IMR-90 (cell line): Measurements from ENCODE around the gene BRSK1. TPM values are rescaled to one million over a fixed set of nuclear protein-coding genes. Genes with fewer than 3 reads are reported as not detected.

ENCODE experiments used
- ATAC-seq: fragments of 200-7000 bp; cut with Tn5 transposase; 2 replicates; pipeline ENCODE4 v1.9.1; 2020; ENCODE audit warnings: low read depth, mild to moderate bottlenecking, moderate library complexity
- BruUV-seq: library from RNA; stranded (reverse); fragments of 400-500 nt; replicated peaks from 2 replicates; lab custom pipeline; 2021; lab: Mats Ljungman, UMichigan
- CTCF ChIA-PET: fragments of 300-600 bp; formaldehyde crosslinking; extraction: SDS; loops from one replicate; lab custom pipeline; 2021; ENCODE audit warnings: antibody characterized with exemption; lab: Yijun Ruan, JAX
- POLR2A ChIA-PET: fragments of 300-600 bp; sonication (Branson Sonifier 250); formaldehyde crosslinking; loops from one replicate; lab custom pipeline; 2022; ENCODE audit warnings: antibody characterized with exemption; ENCODE audit not compliant: unreplicated experiment; lab: Charles Lee
- DNase-seq: peaks from one replicate; pipeline ENCODE4 v3.0.0; 2013
- H2AFZ ChIP-seq: replicated peaks from 2 replicates; pipeline ENCODE3; 2013; ENCODE audit warnings: low read length, mild to moderate bottlenecking; ENCODE audit not compliant: poor library complexity
- H2AK5ac ChIP-seq: 2 replicates; pipeline ENCODE4 v1.6.1; 2013; ENCODE audit warnings: low read depth, low read length, inconsistent platforms
- H2AK9ac ChIP-seq: replicated peaks from 2 replicates; pipeline ENCODE3; 2013; ENCODE audit warnings: mild to moderate bottlenecking, low read depth, low read length, moderate library complexity; ENCODE audit not compliant: poor library complexity
- H2BK120ac ChIP-seq: 2 replicates; pipeline ENCODE4 v1.6.1; 2013; ENCODE audit warnings: low read depth, low read length, inconsistent platforms
- H2BK15ac ChIP-seq: 3 replicates; pipeline ENCODE4 v1.6.1; 2013; ENCODE audit warnings: low read depth, low read length, inconsistent platforms
- H2BK20ac ChIP-seq: 2 replicates; pipeline ENCODE4 v1.6.1; 2013; ENCODE audit warnings: low read depth, mild to moderate bottlenecking, inconsistent platforms, low read length, moderate library complexity
- H2BK5ac ChIP-seq: 2 replicates; pipeline ENCODE4 v1.6.1; 2013; ENCODE audit warnings: mild to moderate bottlenecking, low read depth, low read length, inconsistent platforms; ENCODE audit not compliant: poor library complexity, severe bottlenecking
- H3K14ac ChIP-seq: replicated peaks from 2 replicates; pipeline ENCODE4 v1.6.1; 2013; ENCODE audit warnings: low read depth, low read length, inconsistent platforms
- H3K18ac ChIP-seq: 2 replicates; pipeline ENCODE4 v1.6.1; 2013; ENCODE audit warnings: low read depth, low read length, control low read depth
- H3K23ac ChIP-seq: 2 replicates; pipeline ENCODE4 v1.6.1; 2013; ENCODE audit warnings: low read depth, low read length, inconsistent platforms
- H3K27ac ChIP-seq: 2 replicates; pipeline ENCODE4 v1.5.1; 2013; ENCODE audit warnings: mild to moderate bottlenecking, control low read depth, low read length; ENCODE audit not compliant: insufficient read depth
- H3K27me3 ChIP-seq: 2 replicates; pipeline ENCODE4 v1.6.1; 2013; ENCODE audit warnings: low read length; ENCODE audit not compliant: control insufficient read depth, insufficient read depth
- H3K36me3 ChIP-seq: 2 replicates; pipeline ENCODE4 v1.6.1; 2013; ENCODE audit warnings: low read length, mixed read lengths; ENCODE audit not compliant: control insufficient read depth, insufficient read depth
- H3K4ac ChIP-seq: 2 replicates; pipeline ENCODE4 v1.6.1; 2013; ENCODE audit warnings: low read depth, low read length, inconsistent platforms
- H3K4me1 ChIP-seq: 2 replicates; pipeline ENCODE4 v1.6.1; 2013; ENCODE audit warnings: low read length, mixed read lengths; ENCODE audit not compliant: control insufficient read depth, insufficient read depth
- H3K4me2 ChIP-seq: 2 replicates; pipeline ENCODE4 v1.6.1; 2013; ENCODE audit warnings: low read depth, mild to moderate bottlenecking, control low read depth, low read length, moderate library complexity
- H3K4me3 ChIP-seq: 2 replicates; pipeline ENCODE4 v1.5.1; 2013; ENCODE audit warnings: low read depth, mild to moderate bottlenecking, control low read depth, low read length, moderate library complexity; ENCODE audit not compliant: insufficient read depth
- H3K56ac ChIP-seq: 2 replicates; pipeline ENCODE4 v1.6.1; 2013; ENCODE audit warnings: low read length, inconsistent platforms; ENCODE audit not compliant: insufficient read depth; ENCODE audit errors: extremely low read depth
- H3K79me1 ChIP-seq, 2 experiments: 2 replicates each; pipeline ENCODE4 v1.6.1; 2013; ENCODE audit warnings: low read length in 2 of 2, inconsistent platforms in 1 of 2, low read depth in 1 of 2
- H3K9ac ChIP-seq: 2 replicates; pipeline ENCODE4 v1.6.1; 2013; ENCODE audit warnings: low read depth, low read length, control low read depth
- H3K9me1 ChIP-seq: 2 replicates; pipeline ENCODE4 v1.6.1; 2013; ENCODE audit warnings: low read length, inconsistent platforms; ENCODE audit not compliant: insufficient read depth
- H3K9me3 ChIP-seq: 2 replicates; pipeline ENCODE4 v1.6.1; 2013; ENCODE audit warnings: low read length; ENCODE audit not compliant: control insufficient read depth, insufficient read depth
- H4K20me1 ChIP-seq: 2 replicates; pipeline ENCODE4 v1.6.1; 2013; ENCODE audit warnings: low read length, inconsistent platforms; ENCODE audit not compliant: insufficient read depth
- H4K5ac ChIP-seq: 2 replicates; pipeline ENCODE4 v1.6.1; 2013; ENCODE audit warnings: mild to moderate bottlenecking, low read depth, low read length, control low read depth
- H4K8ac ChIP-seq, 2 experiments: 2 replicates each; pipeline ENCODE4 v1.6.1; 2013; ENCODE audit warnings: low read depth in 2 of 2, low read length in 2 of 2, control low read depth in 1 of 2, inconsistent platforms in 1 of 2
- H4K91ac ChIP-seq: 2 replicates; pipeline ENCODE4 v1.6.1; 2013; ENCODE audit warnings: low read depth, low read length, inconsistent platforms; ENCODE audit not compliant: insufficient read depth
- BHLHE40 ChIP-seq: fragments of 150-350 bp; IDR thresholded peaks from 2 replicates; pipeline ENCODE4 v1.6.1; 2016; ENCODE audit warnings: mild to moderate bottlenecking, low read depth, low read length
- CEBPB ChIP-seq: IDR thresholded peaks from 2 replicates; pipeline ENCODE4 v1.6.1; 2012; ENCODE audit warnings: low read depth, low read length, improper control_type of control experiment
- CHD1 ChIP-seq: IDR thresholded peaks from 2 replicates; pipeline ENCODE4 v1.6.1; 2012; ENCODE audit warnings: low read depth, low read length, improper control_type of control experiment
- CTCF ChIP-seq: conservative IDR thresholded peaks from 2 replicates; pipeline ENCODE4 v1.5.1; 2012; ENCODE audit warnings: mild to moderate bottlenecking, low read depth, low read length, improper control_type of control experiment
- ELK1 ChIP-seq: fragments of 150-350 bp; IDR thresholded peaks from 2 replicates; pipeline ENCODE4 v1.6.1; 2016; ENCODE audit warnings: low read depth, mild to moderate bottlenecking, low read length, moderate library complexity, borderline replicate concordance
- FOS ChIP-seq: fragments of 150-350 bp; IDR thresholded peaks from 2 replicates; pipeline ENCODE4 v1.6.1; 2016; ENCODE audit warnings: low read depth, low read length
- MAFK ChIP-seq: IDR thresholded peaks from 2 replicates; pipeline ENCODE4 v1.6.1; 2012; ENCODE audit warnings: low read depth, low read length, improper control_type of control experiment
- MAZ ChIP-seq: IDR thresholded peaks from 2 replicates; pipeline ENCODE4 v1.6.1; 2012; ENCODE audit warnings: low read depth, mild to moderate bottlenecking, low read length, improper control_type of control experiment, moderate library complexity, borderline replicate concordance
- MXI1 ChIP-seq: IDR thresholded peaks from 2 replicates; pipeline ENCODE4 v1.6.1; 2012; ENCODE audit warnings: low read depth, mild to moderate bottlenecking, low read length, moderate library complexity, borderline replicate concordance
- NFE2L2 ChIP-seq: fragments of 150-350 bp; IDR thresholded peaks from 2 replicates; pipeline ENCODE4 v1.6.1; 2016; ENCODE audit warnings: low read depth, mild to moderate bottlenecking, low read length
- POLR2A ChIP-seq: IDR thresholded peaks from 2 replicates; pipeline ENCODE4 v1.6.1; 2012; ENCODE audit warnings: mild to moderate bottlenecking, low read depth, low read length
- RAD21 ChIP-seq: IDR thresholded peaks from 2 replicates; pipeline ENCODE4 v1.6.1; 2012; ENCODE audit warnings: low read length, improper control_type of control experiment
- RCOR1 ChIP-seq: IDR thresholded peaks from 2 replicates; pipeline ENCODE4 v1.6.1; 2012; ENCODE audit warnings: mild to moderate bottlenecking, low read length, improper control_type of control experiment; ENCODE audit not compliant: insufficient replicate concordance
- RFX5 ChIP-seq: IDR thresholded peaks from 2 replicates; pipeline ENCODE4 v1.8.0; 2012; ENCODE audit warnings: low read depth, mild to moderate bottlenecking, low read length, moderate library complexity
- SMC3 ChIP-seq: fragments of 150-350 bp; IDR thresholded peaks from 2 replicates; pipeline ENCODE4 v1.6.1; 2016; ENCODE audit warnings: low read depth, mild to moderate bottlenecking, antibody characterized with exemption, low read length, moderate library complexity
- USF2 ChIP-seq: fragments of 150-350 bp; IDR thresholded peaks from 2 replicates; pipeline ENCODE4 v1.6.1; 2017; ENCODE audit warnings: mild to moderate bottlenecking, antibody characterized with exemption, low read length, low read depth
- WGBS, 2 experiments: methylation state at CpG; one replicate each; pipeline versions ENCODE4 v1.1.5 to v1.1.7; 2013; ENCODE audit warnings: missing lambda C conversion rate in 2 of 2; ENCODE audit not compliant: insufficient read length in 1 of 2; ENCODE audit errors: extremely low coverage in 2 of 2; 5-methylcytosine and 5-hydroxymethylcytosine counted together
- dilution Hi-C: fragments of 300-500 bp; cut with HindIII; formaldehyde crosslinking; loops from one replicate; pipeline ENCODE4 v1.14.3; 2018; ENCODE audit warnings: low sequenced_read_pairs; ENCODE audit not compliant: unreplicated experiment
- in situ Hi-C: fragments of 300-500 bp; cut with MboI; formaldehyde crosslinking; loops from 3 replicates; pipeline ENCODE4 v1.14.3; 2019; ENCODE audit warnings: low sequenced_read_pairs, inconsistent platforms, mixed read lengths
- intact Hi-C: fragments of 100-400 bp; cut with micrococcal nuclease; formaldehyde crosslinking; loops from 2 replicates; pipeline ENCODE4 v1.10.0; 2022
- polyA plus RNA-seq, 3 experiments: library from polyadenylated mRNA; depleted of rRNA; stranded (reverse); fragments of >200 nt; gene quantifications; 2 replicates each; pipeline ENCODE4 v1.2.3, GENCODE V29; 2012; ENCODE audit warnings: low replicate concordance in 1 of 3
- total RNA-seq: library from RNA; depleted of rRNA; stranded (reverse); fragments of >200 nt; gene quantifications from 2 replicates; pipeline ENCODE4 v1.2.3, GENCODE V29; 2012

BRSK1 gene
- total and polyA plus RNA-seq, 2 of the 4 experiments (the other 2 are of a cell fraction): 2.5 to 22.3 TPM

GRCh38 chr19:55315956-55316525 is 32.2 kb downstream of the BRSK1 start:
- no peak overlapping the region for H2BK15ac ChIP-seq
- ChIA-PET CTCF (no interaction called here), POLR2A (no interaction called here)
- dilution Hi-C loops: no loop called here
- no peaks in the 10 kb centered on the region for H3K79me1 ChIP-seq
- no peak overlapping the region for H3K56ac ChIP-seq
- no peak overlapping the region for H3K4me2 ChIP-seq
- H4K20me1 ChIP-seq: no peaks in the 10 kb centered on the region
- BruUV-seq: no TSS peak
- H3K27me3 ChIP-seq: peaks cover under 1% of the 10 kb centered on the region; the same call in 1 of the 2 replicates
- no peak overlapping the region for H3K4me3 ChIP-seq
- in situ Hi-C loops: no loop called here
- no peaks in the 10 kb centered on the region; the same call in 1 of the 2 replicates for H3K4me1 ChIP-seq
- TF ChIP-seq MXI1: no peak
- TF ChIP-seq ELK1: no peak
- TF ChIP-seq MAFK: no peak
- no peak for TF ChIP-seq RCOR1
- TF ChIP-seq RFX5: no peak
- TF ChIP-seq CTCF: no peak
- TF ChIP-seq POLR2A: no peak
- no peak for TF ChIP-seq BHLHE40
- no peak for TF ChIP-seq FOS
- TF ChIP-seq CEBPB: no peak
- TF ChIP-seq CHD1: no peak
- TF ChIP-seq SMC3: no peak
- no peak for TF ChIP-seq RAD21
- no peak for TF ChIP-seq MAZ
- no peak for TF ChIP-seq USF2
- no peak for TF ChIP-seq NFE2L2
- no peak for ATAC-seq
- 0 out of 2 replicates have a peak, but pooled peaks cover 1% of the 10 kb centered on the region for H3K9me3 ChIP-seq
- H3K4ac ChIP-seq: no peak overlapping the region
- no peak overlapping the region for H3K9ac ChIP-seq
- H4K5ac ChIP-seq: no peak overlapping the region
- no peak overlapping the region for H4K91ac ChIP-seq
- H4K8ac ChIP-seq: no peak overlapping the region
- WGBS, 2 experiments: 86% methylated on average over 8 of the region's 13 CpGs; no CpG with 5 or more reads in 1 of the 2 experiments
- no peak overlapping the region for H2BK120ac ChIP-seq
- no peak overlapping the region for H2AFZ ChIP-seq
- H3K36me3 ChIP-seq: no peaks in the 10 kb centered on the region; the same call in 1 of the 2 replicates
- no peak overlapping the region for H3K14ac ChIP-seq
- no peaks in the 10 kb centered on the region for H3K9me1 ChIP-seq
- no peak for DNase-seq
- no peak overlapping the region for H3K18ac ChIP-seq
- no peak overlapping the region for H2BK20ac ChIP-seq
- H2AK9ac ChIP-seq: no peak overlapping the region
- H3K23ac ChIP-seq: no peak overlapping the region
- intact Hi-C loops: no loop called here
- H2AK5ac ChIP-seq: no peak overlapping the region
- no peak overlapping the region for H3K27ac ChIP-seq
- no peak overlapping the region for H2BK5ac ChIP-seq
